ENCODE results near the gene RGMA.

The RGMA gene

GRCh38 chr15:93017526-93017925 is 71.5 kb downstream of the RGMA start:
- Histone ChIP-seq H3K9ac (ENCODE audit: low read length) (no peak overlapping the region), H3K4me1 (ENCODE audit: control insufficient read depth, low read depth, low read length) (no peaks in the 10 kb centered on the region)

DNA sequence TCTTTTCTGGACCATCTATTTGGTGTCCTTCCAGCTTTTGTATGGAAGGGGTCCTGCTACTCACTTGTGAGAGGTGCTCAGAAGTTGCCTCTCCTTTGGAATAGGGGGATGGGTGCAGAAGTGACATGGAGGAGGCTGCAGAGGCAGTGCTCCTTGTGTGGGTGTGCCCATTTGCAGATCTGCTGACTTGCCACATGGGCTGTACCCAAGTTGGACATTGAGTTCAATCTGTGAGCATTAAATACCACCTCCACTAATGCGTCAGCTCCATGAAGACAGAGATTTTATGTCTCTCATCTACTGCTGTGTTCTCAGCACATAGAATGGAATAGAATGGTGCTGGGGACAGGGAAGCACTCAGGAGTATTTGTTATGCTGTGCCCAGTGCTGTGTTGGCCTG is 76.2 kb downstream of the RGMA start:
- Histone ChIP-seq H3K4me3 (ENCODE audit: low read length) (no peak overlapping the region), H3K27ac (ENCODE audit: low read length) (no peak overlapping the region), H3K9ac (ENCODE audit: low read length) (no peak overlapping the region), H3K27me3 (ENCODE audit: control insufficient read depth, insufficient read depth, low read length) (no peaks in the 10 kb centered on the region), H3K36me3 (ENCODE audit: control insufficient read depth, low read depth, low read length) (peaks cover 95% of the 10 kb centered on the region), H3K9me3 (ENCODE audit: control insufficient read depth, low read depth, low read length) (no peaks in the 10 kb centered on the region), H3K4me1 (ENCODE audit: control insufficient read depth, low read depth, low read length) (no peaks in the 10 kb centered on the region)

More at GRCh38 chr15:93017526-93017925, 71.5 kb downstream of the RGMA start:
- Histone ChIP-seq H3K27me3 (ENCODE audit: control insufficient read depth, insufficient read depth, low read length) (no peaks in the 10 kb centered on the region), H3K36me3 (ENCODE audit: control insufficient read depth, low read depth, low read length) (peaks cover 95% of the 10 kb centered on the region), H3K27ac (ENCODE audit: low read length) (no peak overlapping the region), H3K9me3 (ENCODE audit: control insufficient read depth, low read depth, low read length) (no peaks in the 10 kb centered on the region), H3K4me3 (ENCODE audit: low read length) (no peak overlapping the region)

DNA sequence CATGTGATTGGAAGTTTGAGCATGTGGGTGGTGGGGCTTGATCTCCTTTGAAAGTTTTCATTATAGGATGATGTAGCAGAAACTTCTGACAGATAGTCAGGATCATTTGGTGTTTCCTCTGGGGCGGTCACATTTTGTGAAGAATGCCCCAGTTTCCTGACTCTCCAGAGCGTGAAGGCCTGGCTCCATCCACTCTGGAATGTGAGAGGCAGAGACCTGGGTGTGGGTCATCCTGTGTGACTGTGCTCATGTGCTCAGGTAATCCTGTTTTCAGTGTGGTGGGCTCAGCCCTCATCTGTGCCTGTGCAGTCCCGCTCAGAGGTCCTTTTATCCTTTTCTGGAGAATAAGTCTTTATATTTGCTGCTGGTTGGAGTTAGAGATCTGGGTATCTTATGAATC is 81.0 kb downstream of the RGMA start:
- Histone ChIP-seq H3K4me1 (ENCODE audit: control insufficient read depth, low read depth, low read length) (no peaks in the 10 kb centered on the region), H3K36me3 (ENCODE audit: control insufficient read depth, low read depth, low read length) (peaks cover 97% of the 10 kb centered on the region), H3K27ac (ENCODE audit: low read length) (no peak overlapping the region)

GRCh38 chr15:93005133-93005532 is 83.9 kb downstream of the RGMA start:
- Histone ChIP-seq H3K36me3 (ENCODE audit: control insufficient read depth, low read depth, low read length) (peaks cover 97% of the 10 kb centered on the region), H3K27ac (ENCODE audit: low read length) (no peak overlapping the region), H3K9me3 (ENCODE audit: control insufficient read depth, low read depth, low read length) (no peaks in the 10 kb centered on the region), H3K4me3 (ENCODE audit: low read length) (no peak overlapping the region), H3K27me3 (ENCODE audit: control insufficient read depth, insufficient read depth, low read length) (no peaks in the 10 kb centered on the region), H3K4me1 (ENCODE audit: control insufficient read depth, low read depth, low read length) (no peaks in the 10 kb centered on the region), H3K9ac (ENCODE audit: low read length) (no peak overlapping the region)

More for the DNA sequence above, 81.0 kb downstream of the RGMA start:
- no peaks in the 10 kb centered on the region for H3K27me3 ChIP-seq (ENCODE audit: control insufficient read depth, insufficient read depth, low read length)
- H3K4me3 ChIP-seq (ENCODE audit: low read length): no peak overlapping the region
- H3K9ac ChIP-seq (ENCODE audit: low read length): no peak overlapping the region
- no peaks in the 10 kb centered on the region for H3K9me3 ChIP-seq (ENCODE audit: control insufficient read depth, low read depth, low read length)

DNA sequence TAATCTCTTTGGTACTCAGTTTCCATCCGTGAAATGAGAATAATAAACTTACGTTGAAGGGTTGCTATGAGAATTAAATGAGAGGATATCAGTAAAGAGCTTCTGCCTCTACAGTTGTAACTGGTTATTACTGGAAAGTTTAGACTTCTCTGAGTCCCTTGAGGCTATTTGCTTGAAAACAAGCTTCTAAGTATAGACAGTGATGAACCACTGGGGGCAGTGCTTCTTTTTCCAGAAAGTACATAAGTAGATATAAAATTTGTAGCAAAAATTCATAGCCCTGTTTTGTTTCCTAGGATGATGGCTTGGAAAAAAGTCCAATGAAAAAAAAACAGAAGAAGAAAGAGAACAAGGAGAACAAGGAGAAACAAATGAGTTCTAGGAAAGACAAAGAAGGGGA is 87.1 kb downstream of the RGMA start:
- H3K36me3 ChIP-seq (ENCODE audit: control insufficient read depth, low read depth, low read length): peaks cover 95% of the 10 kb centered on the region
- no peak overlapping the region for H3K27ac ChIP-seq (ENCODE audit: low read length)
- H3K9ac ChIP-seq (ENCODE audit: low read length): no peak overlapping the region
- H3K27me3 ChIP-seq (ENCODE audit: control insufficient read depth, insufficient read depth, low read length): no peaks in the 10 kb centered on the region
- H3K4me3 ChIP-seq (ENCODE audit: low read length): no peak overlapping the region
- H3K9me3 ChIP-seq (ENCODE audit: control insufficient read depth, low read depth, low read length): no peaks in the 10 kb centered on the region
- H3K4me1 ChIP-seq (ENCODE audit: control insufficient read depth, low read depth, low read length): no peaks in the 10 kb centered on the region

GRCh38 chr15:93001156-93001555 is 87.9 kb downstream of the RGMA start:
- Histone ChIP-seq H3K9me3 (ENCODE audit: control insufficient read depth, low read depth, low read length) (no peaks in the 10 kb centered on the region), H3K4me1 (ENCODE audit: control insufficient read depth, low read depth, low read length) (no peaks in the 10 kb centered on the region), H3K36me3 (ENCODE audit: control insufficient read depth, low read depth, low read length) (peaks cover 95% of the 10 kb centered on the region), H3K27ac (ENCODE audit: low read length) (no peak overlapping the region), H3K27me3 (ENCODE audit: control insufficient read depth, insufficient read depth, low read length) (no peaks in the 10 kb centered on the region), H3K9ac (ENCODE audit: low read length) (no peak overlapping the region), H3K4me3 (ENCODE audit: low read length) (no peak overlapping the region)

DNA sequence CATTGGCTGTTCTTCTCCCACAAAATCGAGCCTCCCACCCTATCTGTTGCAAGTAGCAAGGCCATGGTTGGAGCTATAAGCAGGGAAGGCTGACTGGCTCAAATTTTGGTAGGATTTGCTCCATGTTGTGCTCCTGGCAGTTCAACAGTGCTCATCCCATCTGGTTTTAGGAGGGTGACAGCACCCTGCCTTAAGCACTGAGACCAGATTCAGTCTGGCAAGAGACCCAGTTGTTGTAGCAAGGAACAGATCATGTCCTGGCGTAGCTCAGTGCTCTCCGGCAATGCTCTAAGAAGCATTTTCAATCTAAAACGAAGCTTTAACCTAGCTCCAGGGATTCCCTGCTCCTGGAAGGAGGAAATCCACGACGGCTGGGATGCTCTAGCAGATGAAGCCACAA is 91.2 kb downstream of the RGMA start:
- Histone ChIP-seq H3K27ac (ENCODE audit: low read length) (no peak overlapping the region), H3K27me3 (ENCODE audit: control insufficient read depth, insufficient read depth, low read length) (no peaks in the 10 kb centered on the region), H3K36me3 (ENCODE audit: control insufficient read depth, low read depth, low read length) (peaks cover 92% of the 10 kb centered on the region), H3K9ac (ENCODE audit: low read length) (no peak overlapping the region), H3K9me3 (ENCODE audit: control insufficient read depth, low read depth, low read length) (no peaks in the 10 kb centered on the region), H3K4me3 (ENCODE audit: low read length) (no peak overlapping the region), H3K4me1 (ENCODE audit: control insufficient read depth, low read depth, low read length) (no peaks in the 10 kb centered on the region)

- Histone ChIP-seq H3K4me1 (ENCODE audit: control insufficient read depth, low read depth, low read length) (no peaks in the 10 kb centered on the region), H3K27me3 (ENCODE audit: control insufficient read depth, insufficient read depth, low read length) (no peaks in the 10 kb centered on the region), H3K9me3 (ENCODE audit: control insufficient read depth, low read depth, low read length) (no peaks in the 10 kb centered on the region), H3K4me3 (ENCODE audit: low read length) (no peak overlapping the region), H3K36me3 (ENCODE audit: control insufficient read depth, low read depth, low read length) (peaks cover 92% of the 10 kb centered on the region), H3K9ac (ENCODE audit: low read length) (no peak overlapping the region), H3K27ac (ENCODE audit: low read length) (no peak overlapping the region)
These were observed 96.3 kb downstream of the RGMA start for GRCh38 chr15:92992720-92993119.

GRCh38 chr15:92990031-92990430 is 99.0 kb downstream of the RGMA start:
- Histone ChIP-seq H3K27ac (ENCODE audit: low read length) (no peak overlapping the region), H3K9me3 (ENCODE audit: control insufficient read depth, low read depth, low read length) (no peaks in the 10 kb centered on the region), H3K36me3 (ENCODE audit: control insufficient read depth, low read depth, low read length) (peaks cover 82% of the 10 kb centered on the region), H3K4me1 (ENCODE audit: control insufficient read depth, low read depth, low read length) (no peaks in the 10 kb centered on the region), H3K4me3 (ENCODE audit: low read length) (no peak overlapping the region), H3K27me3 (ENCODE audit: control insufficient read depth, insufficient read depth, low read length) (no peaks in the 10 kb centered on the region), H3K9ac (ENCODE audit: low read length) (no peak overlapping the region)

DNA sequence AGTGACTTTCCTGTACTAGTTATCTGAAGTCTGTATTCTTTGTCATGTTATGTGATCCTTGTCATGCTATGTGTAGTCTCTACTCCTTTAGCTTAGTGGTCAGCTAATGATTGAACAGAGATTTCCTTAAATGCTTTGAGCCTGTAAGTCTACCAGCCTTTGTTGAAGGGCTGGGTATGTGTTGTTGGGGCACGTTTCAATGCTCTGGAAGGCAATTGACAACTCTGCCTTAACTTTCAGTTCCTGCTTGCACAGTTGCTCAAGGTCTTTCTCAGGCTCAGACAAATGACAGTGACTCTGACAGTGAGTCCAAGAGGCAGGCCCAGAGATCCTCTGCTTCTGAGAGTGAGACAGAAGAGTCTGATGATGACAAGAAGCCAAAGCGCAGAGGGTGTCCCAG is 99.5 kb downstream of the RGMA start:
- Histone ChIP-seq H3K27ac (ENCODE audit: low read length) (no peak overlapping the region), H3K4me1 (ENCODE audit: control insufficient read depth, low read depth, low read length) (no peaks in the 10 kb centered on the region), H3K9ac (ENCODE audit: low read length) (no peak overlapping the region), H3K9me3 (ENCODE audit: control insufficient read depth, low read depth, low read length) (no peaks in the 10 kb centered on the region), H3K36me3 (ENCODE audit: control insufficient read depth, low read depth, low read length) (peaks cover 82% of the 10 kb centered on the region), H3K27me3 (ENCODE audit: control insufficient read depth, insufficient read depth, low read length) (no peaks in the 10 kb centered on the region), H3K4me3 (ENCODE audit: low read length) (no peak overlapping the region)
